Uterus (tissue), 4 donors: ENCODE results near the gene TET2. TPM values are rescaled to one million over a fixed set of nuclear protein-coding genes. Genes with fewer than 3 reads are reported as not detected.

Experiments used
- DNase-seq, 2 donors: peaks; one replicate each; pipeline ENCODE4 v3.0.0-alpha.2; 2019 to 2020
- H3K27ac ChIP-seq, 2 donors: fragments of 200-600 bp; sonication (generic); 1 replicate in 1 of 2; 2 replicates in 1 of 2; pipeline ENCODE4 v1.5.1; 2016 to 2018
- H3K27me3 ChIP-seq, 2 donors: fragments of 200-600 bp; sonication (generic); one replicate each; pipeline ENCODE4 v1.5.1; 2018 to 2019; ENCODE audit warnings: control low read depth in 1 of 2
- H3K36me3 ChIP-seq, 2 donors: fragments of 200-600 bp; sonication (generic); one replicate each; pipeline ENCODE4 v1.5.1; 2019; ENCODE audit warnings: control low read depth in 1 of 2
- H3K4me1 ChIP-seq, 2 donors: fragments of 200-600 bp; sonication (generic); one replicate each; pipeline ENCODE4 v1.5.1; 2018 to 2019; ENCODE audit warnings: control low read depth in 1 of 2
- H3K4me3 ChIP-seq, 2 donors: fragments of 200-600 bp; sonication (generic); 1 replicate in 1 of 2; 2 replicates in 1 of 2; pipeline ENCODE4 v1.5.1; 2018 to 2019; ENCODE audit warnings: mild to moderate bottlenecking in 1 of 2
- H3K9me3 ChIP-seq, 2 donors: fragments of 200-600 bp; sonication (generic); one replicate each; pipeline ENCODE4 v1.5.1; 2019; ENCODE audit warnings: control low read depth in 1 of 2
- POLR2A ChIP-seq, 2 donors: fragments of 450-650 bp; IDR thresholded peaks; one replicate each; pipeline ENCODE4 v1.6.1; 2016; ENCODE audit warnings: antibody characterized with exemption in 2 of 2, mild to moderate bottlenecking in 1 of 2, moderate library complexity in 1 of 2
- intact Hi-C: fragments of 100-400 bp; cut with DNase I; formaldehyde crosslinking; loops from one replicate; pipeline ENCODE4 v1.15.1; 2023; ENCODE audit warnings: low total_unique reads
- total RNA-seq, 4 donors: library from RNA; depleted of rRNA in 3 of 4; stranded (reverse); fragments of >200 nt in 3 of 4; gene quantifications; one replicate each; pipeline versions ENCODE4 v1.1.0 to v1.2.4, GENCODE V29; 2014 to 2023
- TF ChIP-seq, protein P1 (sequence below), 4 experiments: fragments of 200-600 bp in 2 of 4; fragments of 450-650 bp in 2 of 4; sonication (generic) in 2 of 4; IDR thresholded peaks; one replicate each; pipeline ENCODE4 v1.5.1; 2016 to 2019; ENCODE audit warnings: antibody characterized with exemption in 4 of 4, mild to moderate bottlenecking in 2 of 4, moderate library complexity in 1 of 4
- donor health status: DM: yes; HTN: yes; CAD: no.

Gene TET2
- total RNA-seq, 4 donors from 2014 or later, result 17.9 to 93.5 (median 35.9) TPM

DNA sequence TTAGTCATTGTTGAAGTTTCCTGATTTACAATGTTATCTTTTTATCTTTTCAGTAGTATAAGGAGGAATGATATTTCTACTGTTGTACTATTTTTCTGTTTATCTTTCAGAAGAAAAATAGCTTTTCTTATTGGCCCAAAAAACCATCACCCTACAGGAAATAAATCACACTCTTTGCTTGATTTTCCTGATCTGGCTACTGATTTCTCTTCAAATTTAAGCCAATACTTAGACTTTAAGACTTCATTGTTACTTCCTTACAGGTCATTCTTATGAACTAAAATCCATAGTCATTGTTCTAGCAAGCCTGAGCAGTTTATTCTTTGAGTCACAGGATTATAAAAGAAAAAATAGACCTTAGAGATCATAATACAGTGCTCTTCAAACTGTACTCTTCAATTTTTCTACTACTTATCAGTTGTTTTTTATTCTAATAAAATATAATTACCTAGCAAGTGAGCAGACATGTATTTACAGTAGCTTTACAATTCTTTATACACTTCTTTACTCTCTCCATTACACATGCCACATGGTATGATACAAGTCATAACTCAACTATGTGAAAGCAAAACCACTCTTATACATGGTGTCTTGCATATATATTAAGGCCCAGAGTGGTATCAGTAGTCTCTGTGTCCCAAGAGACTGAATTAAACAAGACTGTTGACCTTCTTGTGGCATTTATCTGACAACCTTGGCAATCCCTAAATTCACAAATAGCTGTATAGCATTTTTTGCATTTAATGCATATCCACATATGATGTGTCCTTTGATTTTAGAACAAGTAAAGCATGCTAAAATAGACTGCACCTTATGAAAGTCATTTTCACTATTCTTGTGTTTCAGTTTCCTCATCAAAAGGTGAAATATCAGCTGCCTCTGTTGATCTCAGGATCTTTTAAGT is 47.9 kb downstream of the TET2 start:
- H3K4me1 ChIP-seq, result peaks cover 6% of the 10 kb centered on the region in 2 donors
- intact Hi-C loops, result no loop called here
- no peak for TF ChIP-seq POLR2A (IDR thresholded peaks at IDR 0.05)
- TF ChIP-seq, protein P1, sequence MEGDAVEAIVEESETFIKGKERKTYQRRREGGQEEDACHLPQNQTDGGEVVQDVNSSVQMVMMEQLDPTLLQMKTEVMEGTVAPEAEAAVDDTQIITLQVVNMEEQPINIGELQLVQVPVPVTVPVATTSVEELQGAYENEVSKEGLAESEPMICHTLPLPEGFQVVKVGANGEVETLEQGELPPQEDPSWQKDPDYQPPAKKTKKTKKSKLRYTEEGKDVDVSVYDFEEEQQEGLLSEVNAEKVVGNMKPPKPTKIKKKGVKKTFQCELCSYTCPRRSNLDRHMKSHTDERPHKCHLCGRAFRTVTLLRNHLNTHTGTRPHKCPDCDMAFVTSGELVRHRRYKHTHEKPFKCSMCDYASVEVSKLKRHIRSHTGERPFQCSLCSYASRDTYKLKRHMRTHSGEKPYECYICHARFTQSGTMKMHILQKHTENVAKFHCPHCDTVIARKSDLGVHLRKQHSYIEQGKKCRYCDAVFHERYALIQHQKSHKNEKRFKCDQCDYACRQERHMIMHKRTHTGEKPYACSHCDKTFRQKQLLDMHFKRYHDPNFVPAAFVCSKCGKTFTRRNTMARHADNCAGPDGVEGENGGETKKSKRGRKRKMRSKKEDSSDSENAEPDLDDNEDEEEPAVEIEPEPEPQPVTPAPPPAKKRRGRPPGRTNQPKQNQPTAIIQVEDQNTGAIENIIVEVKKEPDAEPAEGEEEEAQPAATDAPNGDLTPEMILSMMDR (IDR thresholded peaks at IDR 0.05), result no peak
- H3K36me3 ChIP-seq, result no peaks in the 10 kb centered on the region
- DNase-seq, result no peak
- H3K4me3 ChIP-seq, result no peak overlapping the region
- no peaks in the 10 kb centered on the region for H3K9me3 ChIP-seq
- H3K27me3 ChIP-seq, result no peaks in the 10 kb centered on the region
- H3K27ac ChIP-seq, result no peak overlapping the region

DNA sequence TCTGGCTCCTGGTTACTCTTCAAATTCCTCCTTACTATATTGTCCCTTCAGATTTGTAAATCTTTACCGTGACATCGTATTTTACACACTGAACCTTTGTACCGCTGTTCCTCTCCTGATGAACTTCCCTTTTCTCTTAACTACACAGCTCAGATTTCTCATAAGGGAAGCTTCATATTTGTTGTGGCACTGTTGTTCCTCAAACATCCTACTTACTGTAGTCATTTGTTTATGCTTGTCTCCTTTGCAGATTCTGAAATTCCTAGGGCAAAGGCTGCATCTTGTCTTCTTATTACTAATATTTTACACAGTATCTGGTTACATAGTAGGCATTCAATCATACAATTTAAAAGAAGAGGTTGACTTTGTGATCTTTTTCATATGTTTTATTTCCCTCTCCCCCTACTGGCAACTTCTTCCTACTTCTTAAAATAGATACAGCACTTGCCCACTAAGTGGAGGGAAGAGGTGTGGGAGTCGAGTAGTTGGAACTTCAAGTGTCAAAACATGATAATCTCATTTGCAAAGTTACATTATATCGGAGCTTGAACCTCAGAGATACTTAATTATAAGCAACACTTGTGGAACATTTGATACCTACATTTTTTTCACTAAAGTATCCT is 50.0 kb downstream of the TET2 start:
- intact Hi-C loops, result no loop called here
- TF ChIP-seq POLR2A (IDR thresholded peaks at IDR 0.05), result no peak
- TF ChIP-seq, protein P1 (IDR thresholded peaks at IDR 0.05), result peak in 2 of 4 experiments; percentile 12 to 20
- no peak overlapping the region for H3K4me3 ChIP-seq
- DNase-seq, result no peak
- peaks cover 2 to 6% of the 10 kb centered on the region in 2 donors for H3K4me1 ChIP-seq
- no peaks in the 10 kb centered on the region for H3K27me3 ChIP-seq
- H3K36me3 ChIP-seq, result no peaks in the 10 kb centered on the region
- no peaks in the 10 kb centered on the region for H3K9me3 ChIP-seq
- H3K27ac ChIP-seq, result no peak overlapping the region

DNA sequence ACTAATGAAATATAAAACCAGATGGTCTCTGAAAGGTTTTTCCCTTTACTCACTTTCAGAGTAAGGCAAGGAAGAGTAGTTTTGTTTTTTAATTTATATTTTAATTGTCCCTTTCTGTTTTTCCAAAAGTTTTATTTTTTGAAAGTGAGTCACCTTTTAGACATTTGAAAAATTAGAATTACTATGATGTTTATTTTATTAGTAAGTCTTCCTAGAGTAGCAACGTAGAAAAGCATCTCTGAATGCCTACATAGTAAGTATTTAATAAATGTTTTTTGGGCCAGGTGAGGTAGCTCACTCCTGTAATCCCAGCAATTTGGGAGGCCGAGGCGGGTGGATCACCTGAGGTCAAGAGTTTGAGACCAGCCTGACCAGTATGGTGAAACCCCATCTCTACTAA is 51.1 kb downstream of the TET2 start:
- no peak for DNase-seq
- Histone ChIP-seq H3K9me3 (no peaks in the 10 kb centered on the region), H3K27ac (no peak overlapping the region), H3K27me3 (no peaks in the 10 kb centered on the region), H3K4me3 (no peak overlapping the region), H3K36me3 (no peaks in the 10 kb centered on the region), H3K4me1 (peaks cover 0 to 6% of the 10 kb centered on the region in 2 donors)
- TF ChIP-seq, protein P1 (IDR thresholded peaks at IDR 0.05), result no peak
- no peak for TF ChIP-seq POLR2A (IDR thresholded peaks at IDR 0.05)
- intact Hi-C loops, result no loop called here

DNA sequence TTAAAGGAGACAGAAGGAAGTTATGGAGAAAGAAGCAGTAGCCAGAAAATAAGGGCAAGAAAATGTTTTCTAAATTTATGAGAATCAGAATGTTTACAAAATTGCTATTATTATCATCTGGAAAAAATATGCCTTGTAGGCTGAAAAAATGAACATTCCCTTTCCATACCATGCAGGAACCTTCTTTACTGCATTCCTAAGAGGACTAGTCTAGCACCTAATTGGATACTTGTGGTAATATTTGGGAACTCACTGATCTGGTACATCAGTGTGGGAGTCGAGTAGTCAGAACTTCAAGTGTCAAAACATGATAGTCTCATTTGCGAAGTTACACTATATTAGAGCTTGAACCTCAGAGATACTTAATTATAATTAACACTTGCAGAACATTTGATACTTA is 51.9 kb downstream of the TET2 start:
- intact Hi-C loops, result no loop called here
- no peaks in the 10 kb centered on the region for H3K9me3 ChIP-seq
- peaks cover 0 to 2% of the 10 kb centered on the region in 2 donors for H3K4me1 ChIP-seq
- H3K27me3 ChIP-seq, result no peaks in the 10 kb centered on the region
- no peak overlapping the region for H3K4me3 ChIP-seq
- no peaks in the 10 kb centered on the region for H3K36me3 ChIP-seq
- H3K27ac ChIP-seq, result no peak overlapping the region
- DNase-seq, result no peak
- TF ChIP-seq, protein P1 (IDR thresholded peaks at IDR 0.05), result no peak
- TF ChIP-seq POLR2A (IDR thresholded peaks at IDR 0.05), result no peak

DNA sequence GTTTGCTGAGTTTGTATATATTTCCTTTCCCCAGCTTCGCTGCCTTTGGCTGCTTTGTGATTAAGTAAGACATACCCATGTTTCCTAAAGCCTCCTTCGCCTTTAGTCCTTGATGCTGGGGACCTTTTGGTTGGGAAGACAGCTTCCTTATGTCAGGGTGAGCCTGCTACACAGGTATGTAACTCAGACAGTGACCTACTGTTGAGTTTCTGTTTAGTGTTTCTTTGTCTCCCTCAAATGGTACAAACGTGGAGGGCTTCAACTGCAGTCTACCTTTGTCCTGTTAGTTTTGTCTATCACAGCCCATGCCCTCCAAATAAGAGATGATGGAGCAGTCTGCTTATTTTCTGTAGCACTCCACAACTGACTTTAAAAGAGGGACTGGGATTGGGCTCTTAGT is 59.5 kb downstream of the TET2 start:
- TF ChIP-seq, protein P1 (IDR thresholded peaks at IDR 0.05), result no peak
- no peak for TF ChIP-seq POLR2A (IDR thresholded peaks at IDR 0.05)
- Histone ChIP-seq H3K27me3 (no peaks in the 10 kb centered on the region), H3K36me3 (no peaks in the 10 kb centered on the region), H3K4me1 (no peaks in the 10 kb centered on the region), H3K4me3 (no peak overlapping the region), H3K27ac (no peak overlapping the region), H3K9me3 (no peaks in the 10 kb centered on the region)
- intact Hi-C loops, result no loop called here
- DNase-seq, result no peak
